Gastroesophageal sphincter (tissue), 3 donors: Measurements from ENCODE around the gene SLC25A41.

Experiments
- EP300 ChIP-seq: sonication (generic); formaldehyde crosslinking; IDR thresholded peaks from one replicate; pipeline ENCODE4 v1.6.1; 2017; ENCODE audit warnings: antibody characterized with exemption, mild to moderate bottlenecking
- TF ChIP-seq, protein P1 (sequence below), 4 experiments: fragments of 200-600 bp in 2 of 4; fragments of 450-650 bp in 2 of 4; sonication (generic) in 1 of 4; IDR thresholded peaks; one replicate each; pipeline ENCODE4 v1.5.1; 2017 to 2019; ENCODE audit warnings: antibody characterized with exemption in 4 of 4, mild to moderate bottlenecking in 2 of 4, moderate library complexity in 2 of 4

DNA sequence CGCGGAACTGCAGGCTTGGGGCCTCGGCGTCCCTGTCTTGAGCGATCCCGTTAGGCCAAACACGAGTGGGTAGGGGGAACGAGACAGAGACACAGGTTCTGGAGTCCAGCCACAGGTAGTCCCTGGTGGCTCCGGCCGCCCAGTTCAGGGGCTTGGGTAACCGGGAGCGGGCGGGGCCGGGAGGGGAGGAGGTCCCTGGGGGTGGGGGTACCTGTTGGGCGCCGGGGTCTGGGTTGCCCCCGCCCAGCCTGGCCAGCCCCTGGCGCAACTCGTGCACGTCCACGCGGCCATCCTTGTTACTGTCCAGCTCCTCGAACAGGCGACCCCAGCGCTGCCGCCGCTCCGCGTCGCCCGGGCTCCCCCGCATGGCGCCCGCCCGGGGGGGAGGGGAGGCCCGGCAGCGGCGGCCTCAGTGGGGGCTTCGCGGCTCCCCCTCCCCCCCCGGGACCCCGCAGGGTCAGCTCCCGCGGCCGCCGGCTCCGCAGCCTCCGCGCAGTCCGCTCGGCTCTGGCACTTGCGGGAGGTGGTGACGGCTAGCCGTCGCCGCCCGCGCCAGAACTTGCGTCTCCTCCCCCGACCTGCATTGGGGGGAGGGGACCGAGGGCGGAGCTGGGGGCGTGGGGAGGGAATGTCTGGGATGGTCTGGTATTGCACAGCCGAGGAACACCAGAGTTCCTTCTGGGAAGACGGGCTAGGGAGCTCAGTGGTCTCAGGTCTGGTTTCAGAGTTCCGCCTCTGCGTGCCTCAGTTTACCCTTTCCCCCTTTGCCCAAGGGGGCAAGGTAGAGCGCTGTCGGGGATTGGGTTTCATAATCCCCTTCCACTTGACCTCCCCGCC is 25.9 kb upstream of the SLC25A41 start, which contains the start of gene SLC25A23:
- no peak for TF ChIP-seq EP300
- TF ChIP-seq, protein P1, sequence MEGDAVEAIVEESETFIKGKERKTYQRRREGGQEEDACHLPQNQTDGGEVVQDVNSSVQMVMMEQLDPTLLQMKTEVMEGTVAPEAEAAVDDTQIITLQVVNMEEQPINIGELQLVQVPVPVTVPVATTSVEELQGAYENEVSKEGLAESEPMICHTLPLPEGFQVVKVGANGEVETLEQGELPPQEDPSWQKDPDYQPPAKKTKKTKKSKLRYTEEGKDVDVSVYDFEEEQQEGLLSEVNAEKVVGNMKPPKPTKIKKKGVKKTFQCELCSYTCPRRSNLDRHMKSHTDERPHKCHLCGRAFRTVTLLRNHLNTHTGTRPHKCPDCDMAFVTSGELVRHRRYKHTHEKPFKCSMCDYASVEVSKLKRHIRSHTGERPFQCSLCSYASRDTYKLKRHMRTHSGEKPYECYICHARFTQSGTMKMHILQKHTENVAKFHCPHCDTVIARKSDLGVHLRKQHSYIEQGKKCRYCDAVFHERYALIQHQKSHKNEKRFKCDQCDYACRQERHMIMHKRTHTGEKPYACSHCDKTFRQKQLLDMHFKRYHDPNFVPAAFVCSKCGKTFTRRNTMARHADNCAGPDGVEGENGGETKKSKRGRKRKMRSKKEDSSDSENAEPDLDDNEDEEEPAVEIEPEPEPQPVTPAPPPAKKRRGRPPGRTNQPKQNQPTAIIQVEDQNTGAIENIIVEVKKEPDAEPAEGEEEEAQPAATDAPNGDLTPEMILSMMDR (IDR thresholded peaks at IDR 0.05) = no peak
